Kidney capillary endothelial cell (primary cell): Measurements from ENCODE around the gene OLFML3.
"Not testable (repeated sequence)": the region's sequence is repeated elsewhere in the genome, so short reads cannot be mapped to it uniquely, and the experiment has no call there.

Experiments used
- DNase-seq: peaks from one replicate; pipeline ENCODE4 v3.0.0-alpha.2; 2018; ENCODE audit warnings: low spot score

The OLFML3 gene

DNA sequence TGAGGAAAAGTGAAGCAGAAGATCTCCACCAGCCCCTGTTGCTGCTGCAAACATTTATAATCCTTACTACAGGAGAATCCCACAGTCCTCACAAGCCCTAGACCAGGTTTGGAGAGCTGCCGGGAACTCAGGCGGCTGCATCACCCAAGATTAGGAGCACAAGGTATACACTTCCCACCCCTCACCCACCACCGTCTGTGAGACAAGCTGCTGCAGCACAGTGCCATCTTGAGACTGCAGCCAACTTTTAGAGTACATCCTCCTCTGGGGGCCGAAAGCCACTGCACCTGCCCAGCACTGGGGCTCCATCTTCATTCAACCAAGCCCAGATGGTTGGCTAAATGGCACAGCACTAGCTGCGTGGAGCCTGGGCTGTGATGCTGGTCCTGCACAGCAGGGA is 13.8 kb downstream of the OLFML3 start:
- DNase-seq, result no peak

- no peak for DNase-seq
These were observed 14.5 kb downstream of the OLFML3 start for GRCh38 chr1:113993766-113994165.

DNA sequence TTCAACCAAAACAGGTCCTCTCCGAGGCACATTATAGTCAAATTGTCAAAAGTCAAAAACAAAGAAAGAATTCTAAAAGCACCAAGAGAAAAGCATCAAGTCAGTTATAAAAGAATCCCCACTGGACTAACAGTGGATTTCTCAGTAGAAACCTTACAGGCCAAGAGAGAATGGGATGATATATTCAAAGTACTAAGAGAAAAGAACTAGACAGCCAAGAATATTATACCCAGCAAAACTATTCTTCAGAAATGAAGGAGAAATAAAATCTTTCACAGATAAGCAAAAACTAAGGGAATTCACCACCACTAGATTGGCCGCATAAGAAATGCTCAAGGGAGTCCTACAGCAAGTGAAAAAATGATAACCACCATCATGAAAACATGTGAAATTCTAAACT is 16.1 kb downstream of the OLFML3 start:
- DNase-seq, result no peak

GRCh38 chr1:113998361-113998760 is 19.1 kb downstream of the OLFML3 start:
- DNase-seq, result no peak

DNA sequence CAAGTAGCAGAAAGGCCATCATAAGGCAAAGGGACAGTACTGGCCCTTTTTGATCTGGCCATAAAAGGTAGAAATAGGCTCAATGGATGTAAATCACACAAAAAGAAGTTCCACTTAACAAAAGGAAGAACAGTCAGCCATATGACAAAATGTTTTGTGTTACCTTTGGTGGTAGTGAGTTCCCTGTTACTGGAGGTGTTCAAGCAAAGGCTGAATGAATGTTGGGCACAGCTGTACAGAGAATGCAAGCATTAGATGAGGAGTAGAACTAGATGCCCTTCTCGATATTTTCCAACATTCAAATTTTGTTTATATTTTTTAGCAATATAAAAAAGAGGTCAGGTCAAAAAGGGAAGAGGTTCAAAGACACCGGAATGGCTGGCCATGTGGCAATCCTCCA is 20.0 kb downstream of the OLFML3 start:
- DNase-seq, result no peak

- no peak for DNase-seq
These were observed 20.5 kb downstream of the OLFML3 start for GRCh38 chr1:113999799-114000198.

DNA sequence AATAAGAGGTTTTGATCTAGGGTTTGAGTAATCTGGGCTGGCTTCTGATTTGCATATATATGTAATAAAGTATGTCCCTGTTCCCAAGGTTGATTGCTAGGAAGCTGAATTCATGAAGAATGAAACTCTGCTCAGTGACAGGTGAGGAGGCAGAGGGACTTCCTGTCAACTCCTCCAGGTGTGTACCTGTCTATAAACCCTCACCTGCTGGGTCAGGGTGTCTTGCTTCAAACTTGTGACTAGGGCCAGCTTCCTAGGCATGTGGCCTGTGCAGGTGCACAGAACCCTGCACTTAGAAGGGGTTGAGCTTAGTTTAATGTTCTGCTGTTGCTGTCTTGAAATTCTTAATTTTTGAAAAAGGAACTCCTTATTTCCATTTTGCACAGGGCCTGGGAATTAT is 21.1 kb downstream of the OLFML3 start:
- no peak for DNase-seq

DNA sequence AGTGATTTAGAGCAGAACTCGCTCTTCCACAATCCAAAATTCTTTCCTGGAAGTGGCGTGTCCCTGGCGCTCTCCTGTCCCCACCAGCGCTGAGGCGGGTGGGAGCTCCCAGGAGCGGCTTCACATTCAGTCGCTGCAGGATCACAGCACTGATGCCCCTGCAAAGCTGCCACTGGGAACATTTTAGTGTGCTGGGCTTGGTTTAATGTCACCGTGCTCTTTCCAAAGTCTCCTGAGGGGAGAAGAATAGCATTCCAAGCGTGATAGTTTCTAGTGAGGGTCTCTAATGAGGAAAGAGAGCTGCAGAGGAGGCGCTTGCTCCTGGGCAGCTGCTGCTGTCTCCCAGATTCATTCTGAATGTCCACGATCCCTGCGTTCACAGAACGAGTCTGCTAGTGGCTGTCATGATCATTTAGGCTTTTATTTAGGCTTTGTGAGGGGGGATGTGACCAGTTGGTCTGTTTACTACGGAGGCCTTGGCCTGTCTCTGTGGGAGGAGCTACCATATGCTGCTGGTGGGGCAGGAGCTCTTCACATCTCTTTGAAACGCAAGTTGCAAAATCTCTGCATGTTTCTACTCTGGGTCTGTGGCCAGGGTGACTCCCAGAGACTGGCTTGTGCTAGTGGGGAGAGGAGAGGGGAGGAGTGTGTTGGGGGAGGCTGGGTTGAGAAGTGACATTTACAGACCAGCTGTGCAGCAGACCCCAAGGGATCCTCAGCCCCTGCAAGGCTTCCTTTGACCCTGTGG is 23.4 kb downstream of the OLFML3 start:
- no peak for DNase-seq

DNA sequence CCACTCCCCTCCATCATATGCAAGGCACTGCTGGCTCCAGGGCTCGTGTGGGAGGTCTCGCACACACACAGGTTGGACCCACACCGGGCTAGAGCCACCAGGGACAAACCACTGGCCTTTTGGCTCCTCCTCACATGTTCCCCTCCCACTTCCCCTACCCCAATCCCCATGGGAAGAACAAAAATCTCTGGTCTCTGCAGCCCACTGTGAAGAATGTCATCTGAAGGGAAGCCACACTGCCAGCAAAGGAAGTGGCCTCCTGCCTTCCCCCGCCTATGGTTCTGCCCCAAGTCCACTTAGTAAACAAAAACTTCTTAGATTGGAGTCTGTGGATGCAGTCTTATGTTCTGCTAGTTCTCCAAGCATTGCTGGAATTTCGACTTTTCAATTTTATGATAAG is 24.2 kb downstream of the OLFML3 start:
- DNase-seq, result no peak

GRCh38 chr1:114006825-114007224 is 27.6 kb downstream of the OLFML3 start:
- DNase-seq, result not testable (repeated sequence)

DNA sequence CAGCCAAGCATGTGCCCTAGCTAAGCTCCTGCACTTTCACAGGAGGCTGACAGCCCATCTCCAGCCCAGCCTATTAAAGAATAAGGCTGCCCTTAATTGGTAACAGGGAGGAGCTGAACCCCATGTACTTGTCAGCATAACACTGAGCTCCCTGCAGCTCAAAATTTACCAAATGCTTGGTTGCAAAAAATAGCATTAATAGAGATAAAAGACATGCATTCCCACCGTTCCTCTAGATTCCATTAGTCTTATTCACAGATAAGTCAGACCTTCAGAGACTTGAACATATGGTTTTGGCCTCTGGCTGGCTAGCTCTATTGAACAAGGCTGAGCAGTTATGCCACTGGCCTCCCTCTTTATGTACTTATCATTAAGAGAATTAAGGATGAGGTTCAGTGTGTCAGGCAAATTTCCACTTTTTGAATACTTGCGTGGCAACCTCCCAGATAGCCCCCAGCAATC is 29.2 kb downstream of the OLFML3 start:
- DNase-seq, result no peak

DNA sequence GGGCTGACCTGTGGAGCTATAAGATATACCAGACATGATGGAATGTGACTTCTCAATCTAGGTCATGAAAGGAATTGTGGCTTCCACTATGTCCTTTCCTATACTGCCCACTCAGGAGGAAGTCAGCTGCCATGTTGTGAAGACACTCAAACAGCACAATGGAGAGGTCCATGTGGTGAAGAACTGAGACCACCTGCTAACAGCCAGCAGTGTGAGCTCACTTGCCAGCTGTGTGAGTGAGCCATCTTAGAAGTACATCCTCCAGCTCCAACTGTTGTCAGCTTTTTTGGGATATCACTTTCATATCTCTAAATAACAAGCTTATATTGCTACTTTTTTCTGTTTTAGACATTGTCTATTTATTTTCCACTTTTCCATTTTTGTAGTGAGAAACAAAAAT is 29.7 kb downstream of the OLFML3 start:
- DNase-seq, result no peak

DNA sequence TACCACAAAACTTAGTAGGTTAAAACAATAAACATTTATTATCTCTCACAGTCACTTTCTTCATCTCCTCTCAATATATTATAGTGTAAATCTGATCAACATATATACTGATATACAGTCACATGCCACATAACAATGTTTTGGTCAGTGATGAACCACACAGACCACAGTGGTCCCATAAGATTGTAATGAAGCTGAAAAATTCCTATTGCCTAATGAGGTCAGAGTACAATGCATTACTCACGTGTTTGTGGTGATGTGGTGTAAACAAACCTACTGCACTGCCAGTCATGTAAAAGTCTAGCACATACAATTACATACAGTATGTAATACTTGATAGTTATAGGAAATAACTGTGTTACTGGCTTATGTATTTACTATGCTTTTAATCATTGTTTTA is 30.1 kb downstream of the OLFML3 start:
- no peak for DNase-seq

- DNase-seq, result no peak
These were observed 31.3 kb downstream of the OLFML3 start for GRCh38 chr1:114010433-114011184.

DNA sequence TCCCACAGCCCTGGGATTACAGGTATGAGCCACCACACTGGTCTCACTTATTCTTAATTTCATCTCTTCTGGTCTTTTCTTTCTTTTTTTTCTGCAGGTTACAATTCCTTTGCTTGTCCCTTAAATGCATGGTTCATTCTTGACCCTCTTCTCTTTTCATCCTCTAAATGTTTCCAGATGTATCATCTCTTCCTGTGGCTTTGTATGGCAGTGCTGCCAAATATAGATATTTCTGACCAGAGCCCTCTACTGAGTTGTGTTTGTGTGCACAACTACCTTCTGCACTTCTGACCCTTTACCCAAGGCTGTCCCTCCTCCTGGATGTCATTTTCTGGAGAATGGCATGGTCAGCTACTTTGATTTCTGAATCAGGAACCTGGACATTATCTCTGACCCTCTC is 32.5 kb downstream of the OLFML3 start:
- no peak for DNase-seq

DNA sequence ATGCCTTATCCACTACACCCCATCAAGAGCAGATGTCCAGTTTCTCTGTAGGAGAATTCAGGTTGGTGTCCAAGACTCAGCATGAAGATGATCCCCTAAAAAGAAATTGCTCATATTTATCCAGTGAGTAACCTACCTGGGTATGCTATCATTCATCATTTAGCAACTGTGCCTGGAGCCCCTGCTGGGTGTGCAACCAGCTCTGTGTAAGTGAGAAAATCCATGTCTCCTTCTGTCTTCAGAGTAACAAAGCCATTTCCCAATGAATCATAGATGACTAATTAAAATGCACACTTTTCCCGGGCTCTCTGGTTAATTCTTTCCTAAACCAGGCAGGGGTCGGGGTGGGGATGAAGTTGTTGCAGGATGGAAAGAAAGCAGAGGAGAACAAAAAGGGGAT is 35.8 kb downstream of the OLFML3 start:
- peak; percentile 22 for DNase-seq

- DNase-seq, result not testable (repeated sequence)
These were observed 40.5 kb downstream of the OLFML3 start for GRCh38 chr1:114019724-114020123.

GRCh38 chr1:114021665-114022099 is 42.4 kb downstream of the OLFML3 start:
- DNase-seq, result no peak

DNA sequence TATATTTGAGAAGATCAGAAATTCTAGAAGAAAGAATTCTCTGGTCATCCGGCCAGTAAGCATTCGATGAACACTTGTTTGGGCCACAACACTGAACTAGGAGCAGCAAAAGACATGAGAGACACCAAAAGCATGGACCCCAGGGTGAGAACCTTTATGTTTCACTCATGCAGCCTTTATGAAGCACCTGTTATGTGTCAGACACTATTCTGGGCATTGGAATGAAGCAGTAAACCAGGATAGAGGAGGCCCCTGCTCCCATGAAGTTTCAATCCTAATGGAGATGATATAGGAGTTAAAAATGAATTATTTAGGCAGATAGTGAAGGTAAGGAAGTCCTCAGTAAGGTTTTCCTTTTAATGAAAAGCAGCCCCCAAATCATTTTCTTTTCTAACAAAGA is 43.6 kb downstream of the OLFML3 start:
- no peak for DNase-seq

- no peak for DNase-seq
These were observed 44.1 kb downstream of the OLFML3 start for GRCh38 chr1:114023377-114023776.

GRCh38 chr1:114024049-114024448 is 44.8 kb downstream of the OLFML3 start:
- DNase-seq, result no peak

DNA sequence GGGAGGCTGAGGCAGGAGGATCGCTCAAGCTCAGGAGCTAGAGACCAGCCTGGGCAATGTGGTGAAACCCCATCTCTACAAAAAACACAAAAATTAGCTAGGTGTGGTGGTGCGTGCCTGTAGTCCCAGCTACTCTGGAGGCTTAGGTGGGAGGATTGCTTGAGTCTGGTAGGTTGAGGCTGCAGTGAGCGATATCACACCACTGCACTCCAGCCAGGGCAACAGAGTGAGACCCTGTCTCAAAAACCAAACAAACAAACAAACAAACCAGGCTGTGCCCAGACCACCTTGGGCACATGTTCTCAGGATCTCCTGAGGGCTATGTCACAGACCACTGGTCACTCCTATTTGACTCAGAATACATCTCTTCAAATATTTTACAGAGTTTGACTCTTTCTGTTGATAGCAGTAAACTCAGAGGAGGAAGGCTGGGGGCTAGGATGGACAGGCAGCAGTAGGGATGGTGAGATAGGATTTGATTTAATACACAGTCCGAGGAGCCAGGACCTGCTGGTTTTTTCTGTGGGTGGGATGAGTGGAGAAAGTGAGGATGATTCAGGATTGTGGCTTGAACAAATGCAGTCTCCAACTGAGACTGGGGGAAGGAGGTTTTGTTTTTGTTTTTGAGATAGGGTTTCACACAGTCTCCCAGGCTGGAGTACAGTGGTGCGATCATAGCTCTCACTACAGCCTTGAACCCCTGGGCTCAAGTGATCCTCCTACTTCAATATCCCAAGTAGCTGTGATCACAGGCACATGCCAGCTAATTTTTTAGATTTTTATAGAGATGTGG is 46.5 kb downstream of the OLFML3 start:
- no peak for DNase-seq

GRCh38 chr1:114026797-114027196 is 47.5 kb downstream of the OLFML3 start:
- no peak for DNase-seq
